Astrocyte (in vitro differentiated cells and primary cell): ENCODE data around the gene NRF1. TPM values are rescaled to one million over a fixed set of nuclear protein-coding genes. Genes with fewer than 3 reads are reported as not detected.
"Not testable (repeated sequence)": the region's sequence is repeated elsewhere in the genome, so short reads cannot be mapped to it uniquely, and the experiment has no call there.

Experiments used
- DNase-seq: peaks from one replicate; pipeline ENCODE4 v3.0.0-alpha.2; 2010; ENCODE audit warnings: low read depth
- FAIRE-seq: peaks from 2 replicates; lab custom pipeline; 2011; peaks lifted over from hg19 to GRCh38; lab: Jason Lieb, UNC
- H2AFZ ChIP-seq: 2 replicates; pipeline ENCODE4 v1.6.0; 2012; ENCODE audit warnings: low read depth, low read length, inconsistent platforms
- H3K27ac ChIP-seq: 2 replicates; pipeline ENCODE4 v1.5.1; 2011; ENCODE audit warnings: low read depth, low read length, inconsistent platforms
- H3K27me3 ChIP-seq: 2 replicates; pipeline ENCODE4 v1.6.0; 2011; ENCODE audit warnings: low read length, inconsistent platforms; ENCODE audit not compliant: insufficient read depth
- H3K36me3 ChIP-seq: 2 replicates; pipeline ENCODE4 v1.5.1; 2011; ENCODE audit warnings: low read length, inconsistent platforms; ENCODE audit not compliant: insufficient read depth
- H3K4me1 ChIP-seq: 2 replicates; pipeline ENCODE4 v1.5.1; 2011; ENCODE audit warnings: low read length, inconsistent platforms; ENCODE audit not compliant: insufficient read depth
- H3K4me2 ChIP-seq: 2 replicates; pipeline ENCODE4 v1.6.0; 2012; ENCODE audit warnings: low read length, inconsistent platforms
- H3K4me3 ChIP-seq: 2 replicates; pipeline ENCODE4 v1.5.1; 2011; ENCODE audit warnings: low read depth, mild to moderate bottlenecking, low read length, inconsistent platforms; ENCODE audit not compliant: insufficient read depth
- H3K79me2 ChIP-seq: 2 replicates; pipeline ENCODE4 v1.6.0; 2012; ENCODE audit warnings: mild to moderate bottlenecking, low read length, inconsistent platforms; ENCODE audit not compliant: insufficient read depth
- H3K9ac ChIP-seq: 2 replicates; pipeline ENCODE4 v1.6.0; 2012; ENCODE audit warnings: mild to moderate bottlenecking, low read length, inconsistent platforms
- H3K9me3 ChIP-seq: 2 replicates; pipeline ENCODE4 v1.5.1; 2012; ENCODE audit warnings: low read depth, mild to moderate bottlenecking, low read length, inconsistent platforms; ENCODE audit not compliant: insufficient read depth
- H4K20me1 ChIP-seq: 2 replicates; pipeline ENCODE4 v1.6.0; 2012; ENCODE audit warnings: low read length, inconsistent platforms; ENCODE audit not compliant: insufficient read depth
- H3K27ac Mint-ChIP-seq: one replicate; pipeline ENCODE4 v1.8.0; 2021; ENCODE audit warnings: mild to moderate bottlenecking, mixed read lengths; ENCODE audit not compliant: unreplicated experiment
- H3K27me3 Mint-ChIP-seq: one replicate; pipeline ENCODE4 v1.8.0; 2021; ENCODE audit warnings: low read depth, mixed read lengths; ENCODE audit not compliant: unreplicated experiment
- H3K36me3 Mint-ChIP-seq: one replicate; pipeline ENCODE4 v1.8.0; 2021; ENCODE audit warnings: low read depth, mixed read lengths; ENCODE audit not compliant: unreplicated experiment
- H3K4me1 Mint-ChIP-seq: one replicate; pipeline ENCODE4 v1.8.0; 2021; ENCODE audit warnings: low read depth, mixed read lengths; ENCODE audit not compliant: unreplicated experiment
- H3K4me3 Mint-ChIP-seq: one replicate; pipeline ENCODE4 v1.8.0; 2021; ENCODE audit warnings: mild to moderate bottlenecking, moderate library complexity, mixed read lengths; ENCODE audit not compliant: unreplicated experiment
- H3K9me3 Mint-ChIP-seq: one replicate; pipeline ENCODE4 v1.8.0; 2021; ENCODE audit warnings: mild to moderate bottlenecking, mixed read lengths; ENCODE audit not compliant: unreplicated experiment
- EZH2 ChIP-seq: IDR thresholded peaks from 2 replicates; pipeline ENCODE4 v1.6.1; 2012; ENCODE audit warnings: mild to moderate bottlenecking, low read length, inconsistent platforms; ENCODE audit not compliant: insufficient read depth
- total RNA-seq: library from RNA; stranded (reverse); gene quantifications from 2 replicates; pipeline ENCODE4 v1.2.1, GENCODE V29; 2021
- TF ChIP-seq, protein P1 (sequence below): IDR thresholded peaks from 2 replicates; pipeline ENCODE4 v1.5.1; 2011; ENCODE audit warnings: low read depth, mild to moderate bottlenecking, inconsistent platforms, low read length, moderate library complexity; ENCODE audit not compliant: insufficient read depth

The NRF1 gene
- total RNA-seq, 1 donor from 2014 or later: 12.7 TPM

DNA sequence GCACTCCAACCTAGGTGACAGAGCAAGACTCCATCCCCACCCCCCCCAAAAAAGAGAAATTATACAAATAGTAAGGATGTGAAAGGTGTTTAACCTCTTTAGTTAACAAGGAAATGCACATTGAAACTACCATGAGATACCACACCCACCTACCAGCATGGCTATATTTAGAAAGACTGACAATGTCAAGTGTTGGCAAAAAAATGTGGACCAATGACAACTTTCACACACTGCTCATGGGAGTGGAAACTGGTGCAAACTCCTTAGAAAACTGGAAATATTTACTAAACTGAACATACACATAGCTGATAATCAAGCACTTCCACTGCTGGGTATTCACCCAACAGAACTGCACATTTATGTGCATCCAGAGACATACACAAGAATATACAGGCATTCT is 23.3 kb upstream of the NRF1 start:
- H4K20me1 ChIP-seq: no peaks in the 10 kb centered on the region
- Mint-ChIP-seq H3K27ac (no peak overlapping the region), H3K36me3 (peaks cover 2% of the 10 kb centered on the region), H3K9me3 (peaks cover 18% of the 10 kb centered on the region), H3K4me1 (peaks cover 2% of the 10 kb centered on the region), H3K4me3 (no peak overlapping the region), H3K27me3 (peaks cover 3% of the 10 kb centered on the region)
- peaks cover 17% of the 10 kb centered on the region for H3K9me3 ChIP-seq
- H3K4me3 ChIP-seq: no peak overlapping the region
- H3K27ac ChIP-seq: no peak overlapping the region
- H3K36me3 ChIP-seq: no peaks in the 10 kb centered on the region
- no peaks in the 10 kb centered on the region for H3K27me3 ChIP-seq
- no peak overlapping the region for H3K4me2 ChIP-seq
- no peak for DNase-seq
- no peaks in the 10 kb centered on the region for H3K4me1 ChIP-seq
- H3K9ac ChIP-seq: no peak overlapping the region
- no peaks in the 10 kb centered on the region for H3K79me2 ChIP-seq
- no peak overlapping the region for H2AFZ ChIP-seq
- no peak for FAIRE-seq
- TF ChIP-seq EZH2: no peak
- TF ChIP-seq, protein P1, sequence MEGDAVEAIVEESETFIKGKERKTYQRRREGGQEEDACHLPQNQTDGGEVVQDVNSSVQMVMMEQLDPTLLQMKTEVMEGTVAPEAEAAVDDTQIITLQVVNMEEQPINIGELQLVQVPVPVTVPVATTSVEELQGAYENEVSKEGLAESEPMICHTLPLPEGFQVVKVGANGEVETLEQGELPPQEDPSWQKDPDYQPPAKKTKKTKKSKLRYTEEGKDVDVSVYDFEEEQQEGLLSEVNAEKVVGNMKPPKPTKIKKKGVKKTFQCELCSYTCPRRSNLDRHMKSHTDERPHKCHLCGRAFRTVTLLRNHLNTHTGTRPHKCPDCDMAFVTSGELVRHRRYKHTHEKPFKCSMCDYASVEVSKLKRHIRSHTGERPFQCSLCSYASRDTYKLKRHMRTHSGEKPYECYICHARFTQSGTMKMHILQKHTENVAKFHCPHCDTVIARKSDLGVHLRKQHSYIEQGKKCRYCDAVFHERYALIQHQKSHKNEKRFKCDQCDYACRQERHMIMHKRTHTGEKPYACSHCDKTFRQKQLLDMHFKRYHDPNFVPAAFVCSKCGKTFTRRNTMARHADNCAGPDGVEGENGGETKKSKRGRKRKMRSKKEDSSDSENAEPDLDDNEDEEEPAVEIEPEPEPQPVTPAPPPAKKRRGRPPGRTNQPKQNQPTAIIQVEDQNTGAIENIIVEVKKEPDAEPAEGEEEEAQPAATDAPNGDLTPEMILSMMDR: no peak

DNA sequence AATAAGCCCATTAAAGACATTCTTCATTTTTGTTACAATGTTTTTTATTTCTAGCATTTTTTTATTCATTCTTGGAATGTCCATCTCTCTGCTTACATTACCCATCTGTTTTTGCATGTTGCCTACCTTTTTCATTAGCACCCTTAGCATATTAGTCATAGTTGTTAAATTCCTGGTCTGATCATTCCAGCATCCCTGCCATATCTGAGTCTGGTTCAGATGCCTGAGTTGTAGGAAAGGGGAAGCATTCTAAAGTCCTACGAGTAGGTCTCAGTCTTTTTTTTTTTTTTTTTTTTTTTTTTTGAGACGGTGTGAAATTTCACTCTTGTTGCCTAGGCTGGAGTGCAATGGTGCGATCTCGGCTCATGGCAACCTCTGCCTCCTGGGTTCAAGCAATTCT is 19.7 kb upstream of the NRF1 start:
- Mint-ChIP-seq H3K36me3 (no peaks in the 10 kb centered on the region), H3K4me1 (peaks cover 2% of the 10 kb centered on the region), H3K27me3 (no peaks in the 10 kb centered on the region), H3K4me3 (no peak overlapping the region), H3K9me3 (peaks cover 1% of the 10 kb centered on the region), H3K27ac (peak overlapping the region; percentile 8)
- H3K9me3 ChIP-seq: peaks cover 4% of the 10 kb centered on the region
- H2AFZ ChIP-seq: no peak overlapping the region
- no peak overlapping the region for H3K4me2 ChIP-seq
- TF ChIP-seq, protein P1: no peak
- no peak for TF ChIP-seq EZH2
- H3K27ac ChIP-seq: no peak overlapping the region
- no peaks in the 10 kb centered on the region for H3K79me2 ChIP-seq
- no peaks in the 10 kb centered on the region for H3K36me3 ChIP-seq
- DNase-seq (no peak), FAIRE-seq (no peak)
- no peaks in the 10 kb centered on the region for H3K27me3 ChIP-seq
- no peaks in the 10 kb centered on the region for H3K4me1 ChIP-seq
- no peak overlapping the region for H3K4me3 ChIP-seq
- H4K20me1 ChIP-seq: no peaks in the 10 kb centered on the region
- H3K9ac ChIP-seq: no peak overlapping the region

DNA sequence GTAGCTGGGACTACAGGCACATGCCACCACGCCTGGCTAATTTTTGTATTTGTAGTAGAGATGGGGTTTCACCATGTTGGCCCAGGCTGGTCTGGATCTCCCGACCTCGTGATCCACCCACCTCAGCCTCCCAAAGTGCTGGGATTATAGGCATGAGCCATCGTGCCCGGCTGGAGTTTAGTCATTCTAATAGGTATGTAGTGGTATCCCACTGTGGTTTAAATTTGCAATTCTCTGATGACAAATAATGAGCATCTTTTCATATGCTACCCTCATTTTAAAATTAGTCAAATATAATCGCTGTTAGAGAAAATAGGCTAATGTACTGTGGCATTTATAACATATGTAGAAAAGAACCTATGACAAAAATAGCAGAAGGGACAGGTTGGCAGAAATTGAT is 15.1 kb upstream of the NRF1 start:
- H3K4me3 ChIP-seq, H3K4me1 Mint-ChIP-seq, H2AFZ ChIP-seq, H3K9ac ChIP-seq, H3K27me3 ChIP-seq, H3K4me3 Mint-ChIP-seq, H3K79me2 ChIP-seq, H3K9me3 ChIP-seq, H3K4me1 ChIP-seq, H3K36me3 Mint-ChIP-seq, H3K4me2 ChIP-seq, H3K9me3 Mint-ChIP-seq, H3K27ac Mint-ChIP-seq, H4K20me1 ChIP-seq, H3K36me3 ChIP-seq, H3K27ac ChIP-seq, H3K27me3 Mint-ChIP-seq, FAIRE-seq: not testable (repeated sequence)
- DNase-seq: peak; percentile 36
